ENCODE results near the gene UBE2R2. TPM values are rescaled to one million over a fixed set of nuclear protein-coding genes. Genes with fewer than 3 reads are reported as not detected.
"Not testable (repeated sequence)": the region's sequence is repeated elsewhere in the genome, so short reads cannot be mapped to it uniquely, and the experiment has no call there.

UBE2R2 gene
- total RNA-seq, 1 donor from 2014 or later = 38.8 TPM

- DNase-seq (ENCODE audit: low spot score); intact Hi-C loops (cut with DNase I): not testable (repeated sequence)
These were observed 52.3 kb downstream of the UBE2R2 start for GRCh38 chr9:33869243-33869642.

- intact Hi-C loops (cut with DNase I) = no loop called here
- DNase-seq (ENCODE audit: low spot score) = no peak
These were observed 60.9 kb downstream of the UBE2R2 start for GRCh38 chr9:33877727-33878489.

GRCh38 chr9:33878691-33879366 is 61.9 kb downstream of the UBE2R2 start:
- intact Hi-C loops (cut with DNase I) = no loop called here
- DNase-seq (ENCODE audit: low spot score) = no peak

GRCh38 chr9:33880211-33881089 is 63.5 kb downstream of the UBE2R2 start:
- intact Hi-C loops (cut with DNase I) = no loop called here
- no peak for DNase-seq (ENCODE audit: low spot score)

GRCh38 chr9:33881635-33882034 is 64.7 kb downstream of the UBE2R2 start:
- intact Hi-C loops (cut with DNase I) = no loop called here
- no peak for DNase-seq (ENCODE audit: low spot score)

- no peak for DNase-seq (ENCODE audit: low spot score)
- intact Hi-C loops (cut with DNase I) = no loop called here
These were observed 68.1 kb downstream of the UBE2R2 start for GRCh38 chr9:33884856-33885701.

- intact Hi-C loops (cut with DNase I) = no loop called here
These were observed 69.0 kb downstream of the UBE2R2 start for GRCh38 chr9:33885948-33886347.

GRCh38 chr9:33893861-33894260 is 76.9 kb downstream of the UBE2R2 start:
- intact Hi-C loops (cut with DNase I) = no loop called here
- no peak for DNase-seq (ENCODE audit: low spot score)

More at GRCh38 chr9:33885948-33886347, 69.0 kb downstream of the UBE2R2 start:
- no peak for DNase-seq (ENCODE audit: low spot score)

GRCh38 chr9:33894316-33894715 is 77.4 kb downstream of the UBE2R2 start:
- DNase-seq (ENCODE audit: low spot score) = no peak
- intact Hi-C loops (cut with DNase I) = no loop called here

GRCh38 chr9:33903157-33903780 is 86.3 kb downstream of the UBE2R2 start:
- no peak for DNase-seq (ENCODE audit: low spot score)
- intact Hi-C loops (cut with DNase I) = no loop called here

- intact Hi-C loops (cut with DNase I) = no loop called here
- DNase-seq (ENCODE audit: low spot score) = no peak
These were observed 88.2 kb downstream of the UBE2R2 start for GRCh38 chr9:33905137-33905536.

- intact Hi-C loops (cut with DNase I) = no loop called here
- DNase-seq (ENCODE audit: low spot score) = no peak
These were observed 89.8 kb downstream of the UBE2R2 start for GRCh38 chr9:33906769-33907168.

GRCh38 chr9:33907347-33907746 is 90.4 kb downstream of the UBE2R2 start:
- intact Hi-C loops (cut with DNase I) = no loop called here
- DNase-seq (ENCODE audit: low spot score) = no peak

- no peak for DNase-seq (ENCODE audit: low spot score)
- intact Hi-C loops (cut with DNase I) = no loop called here
These were observed 91.2 kb downstream of the UBE2R2 start for GRCh38 chr9:33908114-33908513.

GRCh38 chr9:33908749-33909148 is 91.8 kb downstream of the UBE2R2 start:
- intact Hi-C loops (cut with DNase I) = no loop called here

GRCh38 chr9:33913541-33913940 is 96.6 kb downstream of the UBE2R2 start:
- intact Hi-C loops (cut with DNase I) = no loop called here
- no peak for DNase-seq (ENCODE audit: low spot score)

More at GRCh38 chr9:33908749-33909148, 91.8 kb downstream of the UBE2R2 start:
- no peak for DNase-seq (ENCODE audit: low spot score)

- no peak for DNase-seq (ENCODE audit: low spot score)
These were observed 98.1 kb downstream of the UBE2R2 start for GRCh38 chr9:33914887-33915628.

GRCh38 chr9:33917036-33917435 is 100.1 kb downstream of the UBE2R2 start:
- intact Hi-C loops (cut with DNase I) = no loop called here
- no peak for DNase-seq (ENCODE audit: low spot score)

More at GRCh38 chr9:33914887-33915628, 98.1 kb downstream of the UBE2R2 start:
- intact Hi-C loops (cut with DNase I) = no loop called here
